Measurements from ENCODE around the gene SLCO3A1.

SLCO3A1 gene

GRCh38 chr15:91916051-91916450, 62.5 kb downstream of the SLCO3A1 start:
- no peak for FAIRE-seq

DNA sequence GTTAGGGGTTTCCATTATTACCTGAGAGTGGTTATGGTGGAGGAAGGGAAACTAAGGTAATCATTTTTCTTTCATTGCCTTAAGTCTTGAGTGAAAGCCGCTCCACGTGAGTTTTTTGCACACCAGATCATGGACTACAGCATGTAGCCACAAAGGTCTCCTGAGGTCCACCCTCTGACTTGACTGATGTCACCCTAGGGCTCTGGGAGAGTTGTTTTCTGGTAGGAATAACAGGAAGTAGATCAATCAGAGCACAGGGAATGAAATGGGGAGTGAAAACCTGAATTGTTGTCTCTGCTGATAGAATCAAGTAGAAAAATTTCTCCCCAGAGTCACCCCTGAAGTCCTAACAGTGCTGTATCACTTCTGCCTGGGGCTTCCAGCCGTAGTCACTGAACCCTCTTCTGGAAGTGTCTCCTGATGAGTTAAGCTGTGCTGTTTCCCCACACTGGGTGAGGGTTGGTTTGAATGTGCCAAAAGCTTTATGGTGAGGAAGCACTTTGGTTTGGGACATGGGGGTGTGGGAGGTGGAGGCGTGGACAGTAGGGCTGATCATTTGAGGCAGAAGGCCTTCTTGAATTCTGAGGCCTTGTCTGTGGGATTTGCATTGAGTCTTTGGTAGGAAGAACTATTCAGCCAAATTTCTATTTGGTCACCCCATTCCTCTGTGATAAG, 64.3 kb downstream of the SLCO3A1 start:
- no peak for FAIRE-seq

DNA sequence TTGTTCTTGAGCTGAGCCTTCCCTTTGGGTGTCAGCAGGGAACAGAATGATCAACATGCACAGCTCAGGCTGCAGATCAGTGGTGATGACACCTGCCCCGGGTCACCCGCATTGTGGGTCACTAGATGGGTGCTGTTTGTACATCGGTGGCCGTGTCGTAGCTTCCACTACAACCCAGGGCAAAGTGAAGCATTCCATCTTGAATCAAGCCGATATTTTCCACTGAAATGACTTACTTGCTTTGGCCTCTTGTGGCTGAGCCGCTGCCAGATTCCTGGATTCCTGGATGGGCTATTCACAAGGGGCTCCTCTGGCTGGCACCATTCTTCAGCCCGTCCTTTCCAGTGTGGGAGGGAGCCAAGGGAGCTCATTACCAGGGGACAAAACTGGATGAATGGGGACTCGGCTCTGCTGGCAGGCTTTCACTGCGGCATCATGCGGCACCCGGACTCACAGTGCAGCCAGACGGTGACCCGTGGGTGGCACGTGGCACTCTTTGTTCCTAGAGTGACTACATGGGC, 65.6 kb downstream of the SLCO3A1 start:
- FAIRE-seq, result no peak

DNA sequence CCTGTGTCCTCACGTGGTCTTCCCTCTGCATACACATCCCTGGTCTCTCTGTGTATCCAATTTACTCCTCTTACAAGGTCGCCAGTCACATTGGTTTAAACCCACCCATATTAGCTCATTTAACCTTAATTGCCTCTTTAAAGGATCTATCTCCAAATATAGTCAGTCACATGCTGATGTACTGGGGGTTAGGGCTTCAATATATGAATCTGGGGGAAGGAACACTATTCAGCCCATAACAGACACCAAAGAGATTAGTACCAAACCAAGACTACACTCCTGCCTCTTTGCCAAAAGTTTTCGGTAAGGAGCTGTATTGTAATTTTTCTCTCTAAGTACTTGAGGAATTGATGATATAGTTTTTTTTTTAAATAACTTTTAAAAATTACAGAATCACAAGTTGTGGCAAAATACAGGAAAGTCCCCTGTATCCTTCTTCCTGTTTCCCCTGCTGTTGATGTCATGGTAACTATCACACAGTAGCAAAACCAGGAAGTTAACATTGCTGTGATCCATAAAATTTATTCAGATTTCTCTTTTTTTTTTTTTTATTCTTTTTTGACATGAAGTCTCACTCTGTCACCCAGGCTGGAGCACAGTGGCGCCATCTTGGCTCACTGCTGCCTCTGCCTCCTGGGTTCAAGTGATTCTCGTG, 67.8 kb downstream of the SLCO3A1 start:
- FAIRE-seq, result no peak

- no peak for FAIRE-seq
These were observed 68.3 kb downstream of the SLCO3A1 start for GRCh38 chr15:91921843-91922198.

- no peak for FAIRE-seq
These were observed 69.4 kb downstream of the SLCO3A1 start for GRCh38 chr15:91922646-91923547.

DNA sequence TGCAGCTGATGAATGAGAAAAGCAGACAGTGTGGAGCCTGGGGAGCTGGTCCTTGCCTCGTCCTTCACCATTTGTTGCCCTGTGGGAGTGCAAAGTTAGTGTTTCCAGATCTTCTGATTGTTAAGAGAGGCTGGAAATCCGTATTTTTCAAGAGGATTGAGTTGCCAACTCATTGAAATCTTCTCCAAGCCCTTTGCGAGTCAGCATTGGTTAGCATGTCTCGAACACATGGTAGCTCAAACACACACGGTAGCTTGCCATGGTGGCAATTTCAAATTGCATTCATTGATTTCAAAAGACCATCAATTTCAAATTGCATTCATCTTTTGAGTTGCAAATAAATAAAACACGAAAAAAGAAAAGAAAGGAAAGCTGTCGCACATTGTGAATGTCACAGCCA, 70.7 kb downstream of the SLCO3A1 start:
- no peak for FAIRE-seq

GRCh38 chr15:91924837-91925495, 71.5 kb downstream of the SLCO3A1 start:
- no peak for FAIRE-seq

DNA sequence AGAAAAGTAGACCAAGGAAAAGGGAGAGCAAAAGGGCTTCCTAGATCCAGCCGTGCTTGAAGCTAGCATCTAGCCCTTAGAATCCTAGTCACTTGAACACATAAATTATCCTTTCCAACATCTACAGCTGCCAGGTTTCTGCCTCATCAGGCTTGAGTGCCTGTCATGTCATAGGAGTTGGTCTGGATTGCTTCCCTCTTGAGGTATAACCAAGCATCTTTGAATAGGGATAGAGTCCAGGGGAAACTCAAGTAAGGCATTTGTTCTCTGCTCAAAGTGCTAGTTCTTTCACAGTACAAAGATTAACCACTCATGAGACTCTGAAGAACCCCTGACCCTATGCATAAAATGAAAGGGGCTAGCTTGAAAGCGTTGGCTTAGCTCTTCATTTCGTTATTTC, 72.3 kb downstream of the SLCO3A1 start:
- FAIRE-seq, result no peak

GRCh38 chr15:91926908-91927270, 73.4 kb downstream of the SLCO3A1 start:
- no peak for FAIRE-seq

- FAIRE-seq, result no peak
These were observed 74.1 kb downstream of the SLCO3A1 start for GRCh38 chr15:91927585-91927984.

DNA sequence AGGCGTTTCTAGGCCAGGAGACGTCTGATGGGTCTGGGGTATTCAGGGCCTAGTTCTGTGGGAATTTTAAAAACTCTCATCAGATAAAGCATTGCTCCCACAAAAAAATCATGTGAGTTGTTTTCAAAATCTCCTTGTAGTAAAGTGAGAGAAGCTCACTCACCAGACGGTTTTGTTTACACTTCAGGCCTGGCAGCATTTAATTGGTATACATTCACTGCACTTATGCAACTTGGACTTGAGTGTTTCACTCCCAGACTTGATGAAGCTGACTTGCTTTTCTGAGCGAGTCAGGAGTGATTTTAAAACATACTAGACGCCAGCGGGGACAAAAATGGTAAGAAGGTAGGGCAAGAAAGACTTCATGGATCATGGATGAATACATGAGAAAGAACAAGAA, 75.2 kb downstream of the SLCO3A1 start:
- no peak for FAIRE-seq

- FAIRE-seq, result no peak
These were observed 76.0 kb downstream of the SLCO3A1 start for GRCh38 chr15:91929509-91929908.

- no peak for FAIRE-seq
These were observed 76.6 kb downstream of the SLCO3A1 start for GRCh38 chr15:91930092-91930491.

DNA sequence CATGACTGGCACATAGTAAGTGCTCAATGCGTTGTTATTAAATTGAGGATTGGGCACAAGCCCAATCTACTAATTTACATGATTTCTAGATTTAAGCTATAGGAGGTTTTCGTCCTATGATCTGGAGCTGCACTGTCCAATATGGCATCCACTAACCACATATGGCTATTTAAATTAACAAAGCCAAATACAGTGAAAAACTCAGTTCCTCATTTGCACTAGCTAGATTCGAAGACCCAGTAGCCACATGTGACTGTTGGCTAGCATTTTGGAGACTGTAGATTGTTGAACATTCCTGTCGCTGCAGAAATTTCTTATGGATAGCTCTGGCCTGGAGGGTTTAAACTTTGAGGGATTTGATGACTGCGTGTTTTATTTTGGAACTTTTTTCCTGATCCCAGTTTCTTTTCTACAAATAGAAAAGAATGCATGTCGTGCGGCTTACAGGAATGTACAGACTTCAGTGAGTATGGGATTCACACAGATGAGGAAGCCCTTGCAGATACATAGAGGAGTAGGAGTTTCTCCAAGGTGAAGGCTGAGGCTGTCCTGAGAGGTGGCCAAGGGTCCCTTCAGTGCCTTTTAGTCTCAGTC, 82.8 kb downstream of the SLCO3A1 start:
- no peak for FAIRE-seq

GRCh38 chr15:91936927-91937326, 83.4 kb downstream of the SLCO3A1 start:
- FAIRE-seq, result no peak

GRCh38 chr15:91938136-91938535, 84.6 kb downstream of the SLCO3A1 start:
- no peak for FAIRE-seq

DNA sequence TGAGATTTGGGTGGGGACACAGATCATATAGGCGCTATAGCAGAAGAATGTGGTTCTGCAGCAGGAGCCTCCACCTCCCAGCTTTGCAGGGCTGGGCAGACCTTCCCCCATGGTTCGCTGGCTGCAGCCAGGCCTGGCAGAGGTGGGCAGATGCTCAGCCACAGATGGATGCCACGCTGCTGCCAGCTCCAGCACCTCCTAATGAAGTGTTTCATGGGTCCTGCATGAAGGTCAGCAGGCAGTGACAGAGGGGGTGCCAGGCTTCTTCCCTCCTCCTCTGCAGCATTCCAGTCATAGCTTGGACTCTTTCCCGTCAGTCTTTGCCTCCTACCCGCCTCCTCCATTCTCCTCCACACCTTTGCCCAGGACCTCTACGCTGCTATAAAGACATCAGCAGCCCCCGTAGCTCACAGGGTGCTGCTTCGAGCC, 85.9 kb downstream of the SLCO3A1 start:
- FAIRE-seq, result no peak

- FAIRE-seq, result no peak
These were observed 87.2 kb downstream of the SLCO3A1 start for GRCh38 chr15:91940496-91941381.

DNA sequence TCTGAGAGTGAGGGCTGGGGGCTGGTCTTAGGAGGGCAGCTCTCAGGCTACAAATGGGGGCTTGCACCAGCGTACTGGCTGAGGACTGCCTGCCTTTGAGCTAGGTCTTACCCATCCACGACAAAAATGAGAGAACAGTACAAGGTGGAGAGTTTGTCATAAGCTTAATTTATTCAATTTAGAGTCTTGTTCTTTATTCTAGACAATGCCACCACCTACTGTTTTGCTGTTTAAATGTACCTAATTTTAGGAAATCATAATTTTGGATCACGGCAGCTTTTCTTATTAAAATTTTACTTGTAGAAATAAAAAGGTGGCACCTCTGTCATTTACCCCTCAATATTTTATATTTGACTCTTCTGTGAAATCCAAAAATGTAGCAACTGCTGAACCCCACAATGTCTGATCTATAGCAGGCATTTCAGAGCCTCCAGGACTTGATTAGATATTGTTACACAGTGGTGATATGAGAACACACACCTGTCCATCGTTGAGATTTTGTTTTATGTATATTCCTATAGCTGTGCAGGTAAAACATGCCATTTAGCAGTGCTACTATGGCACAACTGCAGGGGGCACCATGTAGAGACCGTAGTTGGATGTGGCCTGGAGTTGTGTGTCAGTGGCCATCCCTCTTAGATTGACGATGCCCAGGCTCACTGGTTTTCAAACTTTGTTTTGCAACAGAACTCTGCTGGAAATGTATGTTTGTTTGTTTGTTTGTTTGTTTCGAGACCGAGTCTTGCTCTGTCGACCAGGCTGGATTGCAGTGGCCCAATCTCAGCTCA, 88.6 kb downstream of the SLCO3A1 start:
- FAIRE-seq, result no peak

Data from G401.6 (cell line).